Prostate gland (tissue), 2 donors: Measurements from ENCODE around the gene HOXA4.

Source experiments
- CTCF ChIP-seq, 4 experiments: fragments of 200-600 bp in 2 of 4; fragments of 450-650 bp in 2 of 4; sonication (generic) in 2 of 4; IDR thresholded peaks; 1 replicate in 3 of 4; 2 replicates in 1 of 4; pipeline ENCODE4 v1.5.1; 2016 to 2019; ENCODE audit warnings: antibody characterized with exemption in 4 of 4, mild to moderate bottlenecking in 2 of 4, moderate library complexity in 2 of 4
- POLR2A ChIP-seq: fragments of 450-650 bp; IDR thresholded peaks from one replicate; pipeline ENCODE4 v1.6.1; 2016; ENCODE audit warnings: antibody characterized with exemption, mild to moderate bottlenecking
- POLR2AphosphoS5 ChIP-seq: sonication (generic); formaldehyde crosslinking; IDR thresholded peaks from one replicate; pipeline ENCODE4 v1.6.1; 2017; ENCODE audit warnings: antibody characterized with exemption

- TF ChIP-seq POLR2A (no peak), CTCF (IDR thresholded peaks at IDR 0.05) (peak in 2 of 4 experiments; percentile 3), POLR2AphosphoS5 (no peak)
Observed at GRCh38 chr7:27175626-27176523, 45.3 kb upstream of the HOXA4 start.
